Nephron (organoid): ENCODE data around the gene PPP1CA.

Source experiments
- H3K27ac Mint-ChIP-seq, 3 experiments: 2 replicates each; pipeline ENCODE4 v1.8.0; 2020; ENCODE audit warnings: mixed read lengths in 3 of 3, mild to moderate bottlenecking in 2 of 3, moderate library complexity in 1 of 3
- H3K27me3 Mint-ChIP-seq: 2 replicates; pipeline ENCODE4 v1.8.0; 2021; ENCODE audit warnings: low read depth, mild to moderate bottlenecking, moderate library complexity, mixed read lengths
- H3K36me3 Mint-ChIP-seq: 2 replicates; pipeline ENCODE4 v1.8.0; 2020; ENCODE audit warnings: low read depth, mixed read lengths
- H3K4me1 Mint-ChIP-seq: 2 replicates; pipeline ENCODE4 v1.8.0; 2020; ENCODE audit warnings: mixed read lengths
- H3K4me3 Mint-ChIP-seq, 3 experiments: 2 replicates each; pipeline ENCODE4 v1.8.0; 2020; ENCODE audit warnings: mild to moderate bottlenecking in 3 of 3, mixed read lengths in 3 of 3, moderate library complexity in 2 of 3
- H3K9me3 Mint-ChIP-seq: 2 replicates; pipeline ENCODE4 v1.8.0; 2020; ENCODE audit warnings: mixed read lengths
- CTCF ChIP-seq, 3 experiments: fragments of 200-600 bp; sonication (generic); IDR thresholded peaks; one replicate each; pipeline ENCODE4 v1.5.0; 2021; ENCODE audit warnings: antibody characterized with exemption in 3 of 3; ENCODE audit not compliant: unreplicated experiment in 3 of 3

Gene PPP1CA

GRCh38 chr11:67370351-67371076 lies 31.1 kb downstream of the PPP1CA start:
- Mint-ChIP-seq H3K36me3 (no peaks in the 10 kb centered on the region), H3K27ac (peak overlapping the region; percentile 59 to 96 (median 71)), H3K27me3 (peaks cover 21% of the 10 kb centered on the region), H3K4me1 (peaks cover 67% of the 10 kb centered on the region), H3K9me3 (no peaks in the 10 kb centered on the region), H3K4me3 (peak overlapping the region; percentile 72 to 82 (median 75))
- no peak for TF ChIP-seq CTCF (IDR thresholded peaks at IDR 0.05; ENCODE audit: unreplicated experiment in 3 of 3)

- no peak for TF ChIP-seq CTCF (IDR thresholded peaks at IDR 0.05; ENCODE audit: unreplicated experiment in 3 of 3)
- Mint-ChIP-seq H3K4me3 (peak overlapping the region; percentile 51 to 73 (median 73)), H3K4me1 (peaks cover 70% of the 10 kb centered on the region), H3K27me3 (peaks cover 21% of the 10 kb centered on the region), H3K27ac (peak overlapping the region; percentile 52 to 96 (median 59)), H3K9me3 (no peaks in the 10 kb centered on the region), H3K36me3 (peaks cover under 1% of the 10 kb centered on the region)
Measured at GRCh38 chr11:67369801-67370284, 31.8 kb downstream of the PPP1CA start.

GRCh38 chr11:67369275-67369674 lies 32.4 kb downstream of the PPP1CA start:
- no peak for TF ChIP-seq CTCF (IDR thresholded peaks at IDR 0.05; ENCODE audit: unreplicated experiment in 3 of 3)
- Mint-ChIP-seq H3K4me3 (peak overlapping the region in 1 of 3 experiments; percentile 73), H3K36me3 (peaks cover 5% of the 10 kb centered on the region), H3K27me3 (peaks cover 17% of the 10 kb centered on the region), H3K4me1 (peaks cover 67% of the 10 kb centered on the region), H3K9me3 (no peaks in the 10 kb centered on the region), H3K27ac (peak overlapping the region; percentile 52 to 96 (median 59))

GRCh38 chr11:67368621-67369020 lies 33.0 kb downstream of the PPP1CA start:
- Mint-ChIP-seq H3K9me3 (no peaks in the 10 kb centered on the region), H3K27me3 (peaks cover 12% of the 10 kb centered on the region), H3K4me3 (peak overlapping the region in 2 of 3 experiments; percentile 3 to 69), H3K4me1 (peaks cover 62% of the 10 kb centered on the region), H3K27ac (peak overlapping the region; percentile 13 to 59 (median 52)), H3K36me3 (peaks cover 5% of the 10 kb centered on the region)
- no peak for TF ChIP-seq CTCF (IDR thresholded peaks at IDR 0.05; ENCODE audit: unreplicated experiment in 3 of 3)

GRCh38 chr11:67367761-67368227 lies 33.9 kb downstream of the PPP1CA start:
- H3K4me1 Mint-ChIP-seq = peaks cover 62% of the 10 kb centered on the region
- H3K9me3 Mint-ChIP-seq = no peaks in the 10 kb centered on the region
- H3K4me3 Mint-ChIP-seq = peak overlapping the region in 1 of 3 experiments; percentile 4
- H3K36me3 Mint-ChIP-seq = peaks cover 5% of the 10 kb centered on the region
- no peak for TF ChIP-seq CTCF (IDR thresholded peaks at IDR 0.05; ENCODE audit: unreplicated experiment in 3 of 3)
- peak overlapping the region in 2 of 3 experiments; percentile 55 to 59 for H3K27ac Mint-ChIP-seq
- H3K27me3 Mint-ChIP-seq = peaks cover 12% of the 10 kb centered on the region
